CD4-positive, alpha-beta T cell (primary cell): ENCODE measurements around the gene MYO1C. TPM values are rescaled to one million over a fixed set of nuclear protein-coding genes. Genes with fewer than 3 reads are reported as not detected.

Experiments
- ATAC-seq: fragments of 200-7000 bp; cut with Tn5 transposase; one replicate; pipeline ENCODE4 v1.10.0; 2022; ENCODE audit warnings: mild to moderate bottlenecking; ENCODE audit not compliant: poor library complexity
- CTCF ChIA-PET: fragments of 350-600 bp; sonication (Branson Sonifier 250); formaldehyde crosslinking; loops from one replicate; lab custom pipeline; 2021; ENCODE audit warnings: antibody characterized with exemption, inconsistent platforms; lab: Charles Lee
- POLR2A ChIA-PET: fragments of 350-600 bp; sonication (Branson Sonifier 250); formaldehyde crosslinking; loops from one replicate; lab custom pipeline; 2021; ENCODE audit warnings: antibody characterized with exemption, inconsistent platforms; lab: Charles Lee
- DNase-seq, 14 experiments: peaks; one replicate each; pipeline ENCODE4 v3.0.0-alpha.2; 2013 to 2020; ENCODE audit warnings: mixed read lengths in 2 of 14
- H3K27ac ChIP-seq, 2 donors: one replicate each; pipeline versions ENCODE4 v1.5.1 to v1.7.0; 2013; ENCODE audit warnings: low read length in 2 of 2, low read depth in 1 of 2, mild to moderate bottlenecking in 1 of 2
- H3K27me3 ChIP-seq, 2 experiments: 1 replicate in 1 of 2; 2 replicates in 1 of 2; pipeline versions ENCODE4 v1.6.1 to v1.7.0; 2013; ENCODE audit warnings: low read length in 2 of 2, control low read depth in 1 of 2, mild to moderate bottlenecking in 1 of 2, moderate library complexity in 1 of 2; ENCODE audit not compliant: insufficient read depth in 2 of 2, control insufficient read depth in 1 of 2
- H3K36me3 ChIP-seq: one replicate; pipeline ENCODE4 v1.6.1; 2013; ENCODE audit warnings: low read length, control low read depth; ENCODE audit not compliant: insufficient read depth
- H3K4me1 ChIP-seq: one replicate; pipeline ENCODE4 v1.6.1; 2013; ENCODE audit warnings: low read length, control low read depth; ENCODE audit not compliant: insufficient read depth
- H3K4me3 ChIP-seq: one replicate; pipeline ENCODE4 v1.5.1; 2013; ENCODE audit warnings: mild to moderate bottlenecking, low read length, moderate library complexity
- H3K9me3 ChIP-seq, 2 experiments: 1 replicate in 1 of 2; 2 replicates in 1 of 2; pipeline versions ENCODE4 v1.6.1 to v1.7.0; 2013; ENCODE audit warnings: low read length in 2 of 2, mild to moderate bottlenecking in 2 of 2, control low read depth in 1 of 2, moderate library complexity in 1 of 2; ENCODE audit not compliant: control insufficient read depth in 1 of 2, insufficient read depth in 1 of 2
- H3K27ac Mint-ChIP-seq: one replicate; pipeline ENCODE4 v1.8.0; 2020; ENCODE audit warnings: mixed read lengths
- H3K27me3 Mint-ChIP-seq: one replicate; pipeline ENCODE4 v1.8.0; 2021; ENCODE audit warnings: mixed read lengths
- H3K36me3 Mint-ChIP-seq: one replicate; pipeline ENCODE4 v1.8.0; 2021; ENCODE audit warnings: low read depth, mixed read lengths
- H3K4me1 Mint-ChIP-seq: one replicate; pipeline ENCODE4 v1.8.0; 2021; ENCODE audit warnings: low read depth, mixed read lengths
- H3K4me3 Mint-ChIP-seq: one replicate; pipeline ENCODE4 v1.8.0; 2020; ENCODE audit warnings: mild to moderate bottlenecking, mixed read lengths
- H3K9me3 Mint-ChIP-seq: one replicate; pipeline ENCODE4 v1.8.0; 2020; ENCODE audit warnings: mixed read lengths
- CTCF ChIP-seq: fragments of 200-600 bp; IDR thresholded peaks from one replicate; pipeline ENCODE4 v1.8.0; 2022; ENCODE audit warnings: antibody characterized with exemption, mild to moderate bottlenecking
- intact Hi-C, 2 experiments: fragments of 100-400 bp; cut with DNase I in 1 of 2; cut with micrococcal nuclease in 1 of 2; formaldehyde crosslinking; loops; one replicate each; pipeline versions ENCODE4 v1.15.1 to v1.9.0; 2023 to 2025; cut with DNase I, micrococcal nuclease
- total RNA-seq, 174 experiments: library from RNA in 2 of 174; stranded (reverse) in 2 of 174; gene quantifications; one replicate each; pipeline ENCODE4 v1.2.3 and lab custom pipeline; 2021 to 2026

The MYO1C gene
- total RNA-seq, 2 experiments from 2014 or later = 21.0 to 24.7 TPM

- ChIA-PET CTCF (interaction anchor here (0.7 kb wide), 2 partner anchors 80 to 274 kb away, joined by 3 read pairs; no protein-coding TSS in a partner anchor), POLR2A (no interaction called here)
- Histone ChIP-seq H3K27ac (no peak overlapping the region), H3K27me3 (no peaks in the 10 kb centered on the region), H3K36me3 (peaks cover 45% of the 10 kb centered on the region), H3K4me3 (no peak overlapping the region), H3K9me3 (no peaks in the 10 kb centered on the region), H3K4me1 (no peaks in the 10 kb centered on the region)
- H3K4me1 Mint-ChIP-seq = peaks cover 42% of the 10 kb centered on the region
- H3K4me3 Mint-ChIP-seq = no peak overlapping the region
- intact Hi-C loops = no loop called here
- H3K9me3 Mint-ChIP-seq = no peaks in the 10 kb centered on the region
- ATAC-seq (no peak), DNase-seq (no peak)
- no peak for TF ChIP-seq CTCF
- H3K27me3 Mint-ChIP-seq = no peaks in the 10 kb centered on the region
- peaks cover 57% of the 10 kb centered on the region for H3K36me3 Mint-ChIP-seq
- no peak overlapping the region for H3K27ac Mint-ChIP-seq
Observed at GRCh38 chr17:1435326-1435725, 57.2 kb downstream of the MYO1C start.

- Histone ChIP-seq H3K27ac (no peak overlapping the region), H3K4me1 (no peaks in the 10 kb centered on the region), H3K9me3 (no peaks in the 10 kb centered on the region), H3K36me3 (peaks cover 43% of the 10 kb centered on the region), H3K4me3 (no peak overlapping the region), H3K27me3 (no peaks in the 10 kb centered on the region)
- H3K36me3 Mint-ChIP-seq = peaks cover 59% of the 10 kb centered on the region
- intact Hi-C loops = no loop called here
- H3K4me3 Mint-ChIP-seq = no peak overlapping the region
- no peaks in the 10 kb centered on the region for H3K9me3 Mint-ChIP-seq
- DNase-seq = no peak
- H3K4me1 Mint-ChIP-seq = peaks cover 36% of the 10 kb centered on the region
- ChIA-PET CTCF (interaction anchor here (0.8 kb wide), 1 partner anchor 69 kb away, joined by 3 read pairs; no protein-coding TSS in a partner anchor), POLR2A (no interaction called here)
- no peak overlapping the region for H3K27ac Mint-ChIP-seq
- no peak for TF ChIP-seq CTCF
- ATAC-seq = no peak
- no peaks in the 10 kb centered on the region for H3K27me3 Mint-ChIP-seq
Observed at GRCh38 chr17:1434150-1434549, 58.3 kb downstream of the MYO1C start.

- ChIA-PET POLR2A (no interaction called here), CTCF (no interaction called here)
- Mint-ChIP-seq H3K9me3 (no peaks in the 10 kb centered on the region), H3K4me3 (peak overlapping the region; percentile 4), H3K27me3 (no peaks in the 10 kb centered on the region), H3K27ac (no peak overlapping the region), H3K36me3 (peaks cover 48% of the 10 kb centered on the region), H3K4me1 (peaks cover 30% of the 10 kb centered on the region)
- DNase-seq (no peak), ATAC-seq (no peak)
- no peak for TF ChIP-seq CTCF
- Histone ChIP-seq H3K27me3 (no peaks in the 10 kb centered on the region), H3K4me3 (no peak overlapping the region), H3K36me3 (peaks cover 41% of the 10 kb centered on the region), H3K4me1 (no peaks in the 10 kb centered on the region), H3K9me3 (no peaks in the 10 kb centered on the region), H3K27ac (no peak overlapping the region)
- intact Hi-C loops = no loop called here
Observed at GRCh38 chr17:1431631-1432104, 60.8 kb downstream of the MYO1C start.
